ENCODE measurements around the gene CACFD1.

CACFD1 gene

GRCh38 chr9:133437753-133438531 is 21.8 kb upstream of the CACFD1 start:
- in situ Hi-C loops (cut with HindIII; ENCODE audit: low sequenced_read_pairs) = no loop called here

GRCh38 chr9:133439337-133439736 is 20.4 kb upstream of the CACFD1 start:
- H3K4me3 ChIP-seq (ENCODE audit: low read depth, low read length) = no peak overlapping the region
- no peak for DNase-seq (ENCODE audit: low read depth)
- in situ Hi-C loops (cut with HindIII; ENCODE audit: low sequenced_read_pairs) = no loop called here
- TF ChIP-seq, protein P1, sequence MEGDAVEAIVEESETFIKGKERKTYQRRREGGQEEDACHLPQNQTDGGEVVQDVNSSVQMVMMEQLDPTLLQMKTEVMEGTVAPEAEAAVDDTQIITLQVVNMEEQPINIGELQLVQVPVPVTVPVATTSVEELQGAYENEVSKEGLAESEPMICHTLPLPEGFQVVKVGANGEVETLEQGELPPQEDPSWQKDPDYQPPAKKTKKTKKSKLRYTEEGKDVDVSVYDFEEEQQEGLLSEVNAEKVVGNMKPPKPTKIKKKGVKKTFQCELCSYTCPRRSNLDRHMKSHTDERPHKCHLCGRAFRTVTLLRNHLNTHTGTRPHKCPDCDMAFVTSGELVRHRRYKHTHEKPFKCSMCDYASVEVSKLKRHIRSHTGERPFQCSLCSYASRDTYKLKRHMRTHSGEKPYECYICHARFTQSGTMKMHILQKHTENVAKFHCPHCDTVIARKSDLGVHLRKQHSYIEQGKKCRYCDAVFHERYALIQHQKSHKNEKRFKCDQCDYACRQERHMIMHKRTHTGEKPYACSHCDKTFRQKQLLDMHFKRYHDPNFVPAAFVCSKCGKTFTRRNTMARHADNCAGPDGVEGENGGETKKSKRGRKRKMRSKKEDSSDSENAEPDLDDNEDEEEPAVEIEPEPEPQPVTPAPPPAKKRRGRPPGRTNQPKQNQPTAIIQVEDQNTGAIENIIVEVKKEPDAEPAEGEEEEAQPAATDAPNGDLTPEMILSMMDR (IDR thresholded peaks at IDR 0.05; ENCODE audit: low read depth, low read length, missing control alignments) = no peak

More at GRCh38 chr9:133437753-133438531, 21.8 kb upstream of the CACFD1 start:
- no peak overlapping the region for H3K4me3 ChIP-seq (ENCODE audit: low read depth, low read length)
- TF ChIP-seq, protein P1 (IDR thresholded peaks at IDR 0.05; ENCODE audit: low read depth, low read length, missing control alignments) = no peak
- DNase-seq (ENCODE audit: low read depth) = no peak

- in situ Hi-C loops (cut with HindIII; ENCODE audit: low sequenced_read_pairs) = no loop called here
- TF ChIP-seq, protein P1 (IDR thresholded peaks at IDR 0.05; ENCODE audit: low read depth, low read length, missing control alignments) = no peak
- DNase-seq (ENCODE audit: low read depth) = no peak
- H3K4me3 ChIP-seq (ENCODE audit: low read depth, low read length) = no peak overlapping the region
Measured at GRCh38 chr9:133440874-133441273, 18.9 kb upstream of the CACFD1 start.

DNA sequence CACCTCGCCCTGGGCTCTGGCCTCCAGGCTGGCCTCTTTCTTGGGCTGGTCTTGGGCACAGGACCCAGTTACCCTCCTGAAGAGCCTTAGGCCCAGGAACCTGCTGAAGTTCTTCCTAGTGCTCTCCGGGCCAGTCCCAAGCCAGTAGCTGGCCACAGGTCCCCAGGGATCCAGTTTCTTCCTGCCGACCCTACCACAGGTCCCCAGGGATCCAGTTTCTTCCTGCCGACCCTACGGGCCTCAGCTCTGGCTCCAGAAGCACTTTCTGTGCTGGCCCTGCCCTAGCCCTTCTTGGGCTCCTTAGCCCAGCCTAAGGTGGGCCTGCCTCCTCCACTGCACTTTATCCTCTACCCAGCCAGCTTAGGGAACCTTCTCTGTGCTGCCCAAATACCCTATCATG is 18.2 kb upstream of the CACFD1 start:
- no peak overlapping the region for H3K4me3 ChIP-seq (ENCODE audit: low read depth, low read length)
- TF ChIP-seq, protein P1 (IDR thresholded peaks at IDR 0.05; ENCODE audit: low read depth, low read length, missing control alignments) = no peak
- in situ Hi-C loops (cut with HindIII; ENCODE audit: low sequenced_read_pairs) = no loop called here
- DNase-seq (ENCODE audit: low read depth) = no peak

GRCh38 chr9:133443248-133443647 is 16.5 kb upstream of the CACFD1 start:
- no peak overlapping the region for H3K4me3 ChIP-seq (ENCODE audit: low read depth, low read length)
- no peak for DNase-seq (ENCODE audit: low read depth)
- TF ChIP-seq, protein P1 (IDR thresholded peaks at IDR 0.05; ENCODE audit: low read depth, low read length, missing control alignments) = no peak
- in situ Hi-C loops (cut with HindIII; ENCODE audit: low sequenced_read_pairs) = no loop called here

DNA sequence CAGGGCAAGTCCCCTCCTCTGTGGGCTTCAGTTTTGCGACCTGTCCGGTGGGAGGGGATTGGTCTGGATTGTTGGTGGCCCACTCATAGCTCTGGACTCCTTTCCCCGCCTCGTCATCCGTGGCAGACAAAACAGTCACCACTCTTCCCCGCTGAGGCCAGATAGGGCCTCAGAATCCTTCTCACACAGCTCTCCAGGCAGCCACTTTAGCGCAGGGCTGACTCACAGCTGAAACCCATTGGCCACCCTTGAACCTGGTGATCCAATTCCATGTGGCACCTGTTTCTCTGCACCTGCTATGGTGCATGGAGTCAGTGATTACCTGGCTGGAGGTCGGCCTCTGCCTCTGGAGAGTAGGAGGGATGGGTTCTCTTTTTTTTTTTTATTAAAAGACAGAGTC is 15.8 kb upstream of the CACFD1 start:
- in situ Hi-C loops (cut with HindIII; ENCODE audit: low sequenced_read_pairs) = no loop called here
- TF ChIP-seq, protein P1 (IDR thresholded peaks at IDR 0.05; ENCODE audit: low read depth, low read length, missing control alignments) = no peak
- DNase-seq (ENCODE audit: low read depth) = no peak
- no peak overlapping the region for H3K4me3 ChIP-seq (ENCODE audit: low read depth, low read length)
